Right lobe of liver (tissue), 6 donors: ENCODE data around the gene GPA33. TPM values are rescaled to one million over a fixed set of nuclear protein-coding genes. Genes with fewer than 3 reads are reported as not detected.

Experiments used
- ATAC-seq, 4 donors: fragments of 200-7000 bp; cut with Tn5 transposase; one replicate each; pipeline ENCODE4 v1.9.1; 2020; ENCODE audit warnings: mild to moderate bottlenecking in 4 of 4, moderate library complexity in 4 of 4
- DNase-seq, 3 donors: peaks; one replicate each; pipeline ENCODE4 v3.0.0-alpha.2; 2020
- H3K27ac ChIP-seq, 3 donors: fragments of 200-600 bp; one replicate each; pipeline ENCODE4 v1.8.0; 2022
- H3K27me3 ChIP-seq, 2 donors: fragments of 200-600 bp; one replicate each; pipeline ENCODE4 v1.8.0; 2022
- H3K36me3 ChIP-seq, 4 donors: fragments of 200-600 bp; sonication (generic) in 1 of 4; one replicate each; pipeline versions ENCODE4 v1.5.1 to v1.8.0; 2017 to 2022; ENCODE audit warnings: control low read depth in 1 of 4
- H3K4me1 ChIP-seq, 4 donors: fragments of 200-600 bp; sonication (generic) in 1 of 4; one replicate each; pipeline versions ENCODE4 v1.5.1 to v1.8.0; 2017 to 2022; ENCODE audit warnings: control low read depth in 1 of 4
- H3K4me3 ChIP-seq, 3 donors: fragments of 200-600 bp; one replicate each; pipeline ENCODE4 v1.8.0; 2022
- H3K9me3 ChIP-seq, 4 donors: fragments of 200-600 bp; sonication (generic) in 1 of 4; one replicate each; pipeline versions ENCODE4 v1.5.1 to v1.8.0; 2017 to 2022; ENCODE audit warnings: control low read depth in 1 of 4
- POLR2A ChIP-seq: fragments of 450-650 bp; IDR thresholded peaks from one replicate; pipeline ENCODE4 v1.6.1; 2017; ENCODE audit warnings: antibody characterized with exemption, mild to moderate bottlenecking
- WGBS: methylation state at CpG from one replicate; pipeline ENCODE4 v1.1.6; 2018; ENCODE audit warnings: low coverage, low lambda C conversion rate; ENCODE audit not compliant: insufficient coverage; ENCODE audit errors: missing lambda C conversion rate; 5-methylcytosine and 5-hydroxymethylcytosine counted together
- intact Hi-C, 2 donors: fragments of 100-400 bp; cut with DNase I; formaldehyde crosslinking; loops; one replicate each; pipeline versions ENCODE4 v1.11.2 to v1.14.1; 2022
- total RNA-seq, 6 experiments: library from RNA; depleted of rRNA in 2 of 6; stranded (reverse); fragments of >200 nt in 2 of 6; fragmentation: NEBNext Ultra II Directional in 3 of 6; extraction: Animal tissue kit (Norgen Biotek cat#: 25700) in 3 of 6; gene quantifications; one replicate each; pipeline versions ENCODE4 v1.1.0 to v1.2.4, GENCODE V29; 2016 to 2023
- TF ChIP-seq, protein P1 (sequence below), 4 donors: fragments of 200-600 bp in 3 of 4; fragments of 450-650 bp in 1 of 4; IDR thresholded peaks; one replicate each; pipeline versions ENCODE4 v1.5.1 to v1.8.0; 2016 to 2022; ENCODE audit warnings: antibody characterized with exemption in 4 of 4, mild to moderate bottlenecking in 2 of 4
- donor health status: DM: no; HTN: yes; CAD: no.
- donor health status: DM: no; HTN: no; CAD: no.
- donor health status: DM: no; HTN: no; CAD: no.
- donor health status: DM: no; HTN: yes; CAD: no.
- donor health status: DM: no; HTN: yes; CAD: no.

Gene GPA33
- total RNA-seq, 6 experiments from 2014 or later, result 0.12 TPM; not detected in 5

DNA sequence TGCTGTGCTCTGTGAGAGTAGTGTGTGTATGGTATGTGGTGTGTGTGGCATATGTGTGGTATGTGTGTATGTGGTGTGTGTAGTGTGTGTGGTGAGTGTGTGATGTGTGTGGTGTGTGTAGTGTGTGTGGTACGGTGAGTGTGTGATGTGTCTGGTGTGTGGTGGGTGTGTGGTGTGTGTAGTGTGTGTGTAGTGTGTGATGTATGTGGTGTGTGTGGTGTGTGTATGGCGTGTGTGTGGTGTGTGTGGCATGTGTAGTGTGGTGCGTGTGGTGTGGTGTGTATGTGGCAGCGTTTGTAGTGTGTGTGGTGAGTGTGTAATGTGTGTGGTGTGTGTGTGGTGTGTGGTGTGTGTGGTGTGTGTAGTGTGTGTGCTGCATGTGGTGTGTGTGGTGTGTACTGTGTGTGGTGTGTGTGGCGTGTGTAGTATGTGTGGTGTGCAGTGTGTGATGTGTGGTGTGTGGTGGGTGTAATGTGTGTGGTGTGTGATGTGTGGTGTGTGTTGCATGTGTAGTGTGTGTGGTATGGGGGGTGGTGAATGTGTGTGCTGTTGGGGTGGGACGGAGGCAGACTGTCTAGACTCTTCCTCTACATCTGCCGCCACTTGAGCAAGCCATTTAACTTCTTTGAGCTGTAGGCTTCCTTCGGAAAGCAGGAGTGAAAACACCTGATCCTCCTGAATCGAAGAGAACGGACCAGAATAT is 33.5 kb downstream of the GPA33 start:
- Histone ChIP-seq H3K4me3 (no peak overlapping the region), H3K9me3 (no peaks in the 10 kb centered on the region), H3K36me3 (no peaks in the 10 kb centered on the region), H3K4me1 (peaks cover 0 to 3% (median 0%) of the 10 kb centered on the region in 4 donors), H3K27ac (no peak overlapping the region), H3K27me3 (no peaks in the 10 kb centered on the region)
- no peak for ATAC-seq
- intact Hi-C loops, result loop anchor here (10.0 kb wide), 1 partner anchor 82 kb away; the partner anchor contains the start of gene ILDR2 (in 2 of the 2)
- whole genome bisulfite sequencing, result 40% methylated on average over 9 of the region's 10 CpGs
- no peak for DNase-seq
- TF ChIP-seq, protein P1, sequence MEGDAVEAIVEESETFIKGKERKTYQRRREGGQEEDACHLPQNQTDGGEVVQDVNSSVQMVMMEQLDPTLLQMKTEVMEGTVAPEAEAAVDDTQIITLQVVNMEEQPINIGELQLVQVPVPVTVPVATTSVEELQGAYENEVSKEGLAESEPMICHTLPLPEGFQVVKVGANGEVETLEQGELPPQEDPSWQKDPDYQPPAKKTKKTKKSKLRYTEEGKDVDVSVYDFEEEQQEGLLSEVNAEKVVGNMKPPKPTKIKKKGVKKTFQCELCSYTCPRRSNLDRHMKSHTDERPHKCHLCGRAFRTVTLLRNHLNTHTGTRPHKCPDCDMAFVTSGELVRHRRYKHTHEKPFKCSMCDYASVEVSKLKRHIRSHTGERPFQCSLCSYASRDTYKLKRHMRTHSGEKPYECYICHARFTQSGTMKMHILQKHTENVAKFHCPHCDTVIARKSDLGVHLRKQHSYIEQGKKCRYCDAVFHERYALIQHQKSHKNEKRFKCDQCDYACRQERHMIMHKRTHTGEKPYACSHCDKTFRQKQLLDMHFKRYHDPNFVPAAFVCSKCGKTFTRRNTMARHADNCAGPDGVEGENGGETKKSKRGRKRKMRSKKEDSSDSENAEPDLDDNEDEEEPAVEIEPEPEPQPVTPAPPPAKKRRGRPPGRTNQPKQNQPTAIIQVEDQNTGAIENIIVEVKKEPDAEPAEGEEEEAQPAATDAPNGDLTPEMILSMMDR (IDR thresholded peaks at IDR 0.05), result no peak
- TF ChIP-seq POLR2A, result no peak

DNA sequence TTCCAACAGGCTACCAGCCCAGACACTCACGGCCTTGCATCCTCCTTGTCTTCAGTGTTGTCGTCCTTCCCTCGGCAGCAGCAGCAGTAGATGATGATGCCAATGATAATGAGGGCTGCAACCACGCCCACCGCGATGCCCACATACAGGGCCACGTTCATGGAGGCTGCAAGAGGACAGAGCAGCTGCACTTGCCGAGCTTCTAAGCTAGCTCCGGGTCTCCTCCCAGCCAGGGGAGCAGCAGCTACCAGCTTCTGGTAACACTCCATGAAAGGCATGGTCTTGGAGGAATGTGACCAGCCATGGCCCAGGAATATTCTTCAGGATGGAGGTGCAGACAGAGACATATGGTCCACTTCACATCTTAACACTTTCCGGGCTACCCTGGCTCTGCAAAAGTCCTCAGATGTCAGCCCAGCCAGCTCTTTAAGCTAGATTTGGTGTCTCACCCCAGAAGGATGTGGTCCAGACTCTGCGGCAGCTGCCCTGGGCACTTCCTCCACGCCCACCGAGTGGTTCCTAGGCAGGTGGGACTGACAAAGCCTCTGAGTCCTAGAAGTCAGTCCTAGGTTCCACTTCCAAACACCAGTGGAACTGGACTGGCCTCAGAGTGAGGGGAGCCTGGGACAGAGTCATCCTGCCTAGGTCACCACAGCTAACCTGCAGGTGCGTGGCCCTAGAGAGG is 35.1 kb downstream of the GPA33 start:
- ATAC-seq, result no peak
- Histone ChIP-seq H3K4me3 (no peak overlapping the region), H3K4me1 (peaks cover 0 to 3% (median 0%) of the 10 kb centered on the region in 4 donors), H3K36me3 (no peaks in the 10 kb centered on the region), H3K9me3 (no peaks in the 10 kb centered on the region), H3K27ac (no peak overlapping the region), H3K27me3 (no peaks in the 10 kb centered on the region)
- no CpG with 5 or more reads among the region's 14 CpGs for WGBS
- no peak for DNase-seq
- intact Hi-C loops, result loop anchor here (10.0 kb wide), 1 partner anchor 80 kb away; the partner anchor contains the start of gene ILDR2 (in 2 of the 2)
- TF ChIP-seq, protein P1 (IDR thresholded peaks at IDR 0.05), result no peak
- TF ChIP-seq POLR2A, result no peak

DNA sequence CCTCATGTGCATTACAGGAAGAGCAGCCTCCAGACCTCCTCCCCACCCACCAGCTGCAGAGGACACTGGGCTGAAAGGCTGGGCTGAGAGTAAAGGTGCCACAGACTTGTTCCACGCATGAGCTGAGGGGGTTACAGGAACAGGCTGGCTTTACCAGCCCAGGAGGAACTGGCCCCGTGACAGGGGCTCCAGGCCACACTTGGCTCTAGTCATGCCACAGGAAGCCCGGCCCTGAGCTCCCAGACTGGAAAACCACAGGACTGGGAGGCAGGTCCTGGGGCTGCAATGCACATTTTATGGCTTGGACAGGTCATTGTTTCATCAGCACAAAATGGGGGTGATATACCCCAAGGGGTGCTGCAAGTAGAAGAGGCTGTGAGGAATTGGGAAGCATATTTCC is 35.6 kb downstream of the GPA33 start:
- H3K9me3 ChIP-seq, result no peaks in the 10 kb centered on the region
- ATAC-seq, result no peak
- intact Hi-C loops, result loop anchor here (10.0 kb wide), 1 partner anchor 80 kb away; the partner anchor contains the start of gene ILDR2 (in 2 of the 2)
- no CpG with 5 or more reads among the region's 3 CpGs for whole genome bisulfite sequencing
- H3K4me3 ChIP-seq, result no peak overlapping the region
- no peak for TF ChIP-seq POLR2A
- TF ChIP-seq, protein P1 (IDR thresholded peaks at IDR 0.05), result no peak
- DNase-seq, result no peak
- H3K27ac ChIP-seq, result no peak overlapping the region
- peaks cover 0 to 3% (median 0%) of the 10 kb centered on the region in 4 donors for H3K4me1 ChIP-seq
- no peaks in the 10 kb centered on the region for H3K36me3 ChIP-seq
- H3K27me3 ChIP-seq, result no peaks in the 10 kb centered on the region

DNA sequence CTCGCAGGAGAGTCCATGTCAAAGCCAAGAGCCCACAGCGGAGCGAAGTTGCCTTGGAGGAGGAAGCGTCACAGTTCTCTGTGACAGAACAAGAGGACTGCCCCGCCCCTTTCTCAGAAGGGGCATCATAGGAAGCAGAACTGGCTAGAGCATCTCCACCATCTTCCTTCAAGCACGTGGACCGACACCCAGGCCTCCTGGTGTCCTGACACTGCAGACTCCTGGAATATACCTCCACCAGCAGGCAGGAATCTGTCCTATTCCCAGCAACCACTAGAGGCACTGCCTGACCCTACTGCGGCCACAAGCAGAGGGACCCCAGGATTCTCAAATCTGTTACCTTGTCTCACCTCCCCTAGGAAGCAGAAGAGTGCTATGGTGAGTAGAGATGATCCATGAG is 37.8 kb downstream of the GPA33 start:
- H3K36me3 ChIP-seq, result no peaks in the 10 kb centered on the region
- no peaks in the 10 kb centered on the region for H3K27me3 ChIP-seq
- H3K9me3 ChIP-seq, result no peaks in the 10 kb centered on the region
- intact Hi-C loops, result loop anchor here (10.0 kb wide), 1 partner anchor 78 kb away; the partner anchor contains the start of gene ILDR2 (in 2 of the 2)
- TF ChIP-seq, protein P1 (IDR thresholded peaks at IDR 0.05), result peak; percentile 30 to 50 (median 42)
- no peak for TF ChIP-seq POLR2A
- no peak overlapping the region for H3K4me3 ChIP-seq
- H3K27ac ChIP-seq, result no peak overlapping the region
- WGBS, result 53% methylated on average over 2 of the region's 8 CpGs
- H3K4me1 ChIP-seq, result no peaks in the 10 kb centered on the region
- ATAC-seq, result peak; percentile 61 to 79 (median 66)
- DNase-seq, result no peak
